ENCODE data around the gene UTRN. TPM values are rescaled to one million over a fixed set of nuclear protein-coding genes. Genes with fewer than 3 reads are reported as not detected.

UTRN gene
- total RNA-seq, 1 donor from 2014 or later = 249 TPM

DNA sequence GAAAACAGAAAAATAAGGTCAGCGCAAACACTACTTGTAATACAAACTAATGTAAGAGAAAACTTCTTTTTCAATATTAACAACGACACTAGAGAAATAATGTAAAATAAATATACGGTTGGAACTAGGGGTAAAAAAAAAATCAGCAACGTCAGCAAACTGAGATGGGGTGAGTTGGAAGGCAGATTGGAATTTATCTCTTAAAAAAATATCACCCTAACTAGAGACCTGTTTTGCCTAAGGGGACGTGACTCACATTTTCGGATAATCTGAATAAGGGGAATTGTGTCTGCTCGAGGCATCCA is 705 bp upstream of the UTRN start:
- Mint-ChIP-seq H3K27ac (peak overlapping the region; percentile 100), H3K4me3 (ENCODE audit: low read depth) (peak overlapping the region; percentile 100), H3K9me3 (ENCODE audit: low read depth) (no peaks in the 10 kb centered on the region), H3K36me3 (ENCODE audit: insufficient read depth) (peaks cover 10% of the 10 kb centered on the region), H3K27me3 (no peaks in the 10 kb centered on the region), H3K4me1 (ENCODE audit: low read depth) (peaks cover 23% of the 10 kb centered on the region)
- DNase-seq (ENCODE audit: low spot score, unreplicated experiment) = no peak
- TF ChIP-seq, protein P1, sequence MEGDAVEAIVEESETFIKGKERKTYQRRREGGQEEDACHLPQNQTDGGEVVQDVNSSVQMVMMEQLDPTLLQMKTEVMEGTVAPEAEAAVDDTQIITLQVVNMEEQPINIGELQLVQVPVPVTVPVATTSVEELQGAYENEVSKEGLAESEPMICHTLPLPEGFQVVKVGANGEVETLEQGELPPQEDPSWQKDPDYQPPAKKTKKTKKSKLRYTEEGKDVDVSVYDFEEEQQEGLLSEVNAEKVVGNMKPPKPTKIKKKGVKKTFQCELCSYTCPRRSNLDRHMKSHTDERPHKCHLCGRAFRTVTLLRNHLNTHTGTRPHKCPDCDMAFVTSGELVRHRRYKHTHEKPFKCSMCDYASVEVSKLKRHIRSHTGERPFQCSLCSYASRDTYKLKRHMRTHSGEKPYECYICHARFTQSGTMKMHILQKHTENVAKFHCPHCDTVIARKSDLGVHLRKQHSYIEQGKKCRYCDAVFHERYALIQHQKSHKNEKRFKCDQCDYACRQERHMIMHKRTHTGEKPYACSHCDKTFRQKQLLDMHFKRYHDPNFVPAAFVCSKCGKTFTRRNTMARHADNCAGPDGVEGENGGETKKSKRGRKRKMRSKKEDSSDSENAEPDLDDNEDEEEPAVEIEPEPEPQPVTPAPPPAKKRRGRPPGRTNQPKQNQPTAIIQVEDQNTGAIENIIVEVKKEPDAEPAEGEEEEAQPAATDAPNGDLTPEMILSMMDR (IDR thresholded peaks at IDR 0.05; ENCODE audit: unreplicated experiment) = no peak

DNA sequence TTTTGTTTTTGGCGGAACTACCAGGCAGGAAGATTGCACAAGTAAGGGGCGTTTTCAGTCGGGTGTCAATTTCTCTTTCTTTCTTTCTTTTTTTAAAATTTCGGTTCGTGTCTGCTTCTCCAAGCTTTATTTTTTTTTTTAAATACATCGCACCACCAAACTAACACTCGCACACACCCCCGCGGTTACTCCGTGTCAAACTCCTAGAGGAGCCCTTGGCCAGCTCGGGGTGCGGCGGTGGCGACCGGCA is 338 bp downstream of the UTRN start:
- H3K36me3 Mint-ChIP-seq (ENCODE audit: insufficient read depth) = peaks cover 8% of the 10 kb centered on the region

DNA sequence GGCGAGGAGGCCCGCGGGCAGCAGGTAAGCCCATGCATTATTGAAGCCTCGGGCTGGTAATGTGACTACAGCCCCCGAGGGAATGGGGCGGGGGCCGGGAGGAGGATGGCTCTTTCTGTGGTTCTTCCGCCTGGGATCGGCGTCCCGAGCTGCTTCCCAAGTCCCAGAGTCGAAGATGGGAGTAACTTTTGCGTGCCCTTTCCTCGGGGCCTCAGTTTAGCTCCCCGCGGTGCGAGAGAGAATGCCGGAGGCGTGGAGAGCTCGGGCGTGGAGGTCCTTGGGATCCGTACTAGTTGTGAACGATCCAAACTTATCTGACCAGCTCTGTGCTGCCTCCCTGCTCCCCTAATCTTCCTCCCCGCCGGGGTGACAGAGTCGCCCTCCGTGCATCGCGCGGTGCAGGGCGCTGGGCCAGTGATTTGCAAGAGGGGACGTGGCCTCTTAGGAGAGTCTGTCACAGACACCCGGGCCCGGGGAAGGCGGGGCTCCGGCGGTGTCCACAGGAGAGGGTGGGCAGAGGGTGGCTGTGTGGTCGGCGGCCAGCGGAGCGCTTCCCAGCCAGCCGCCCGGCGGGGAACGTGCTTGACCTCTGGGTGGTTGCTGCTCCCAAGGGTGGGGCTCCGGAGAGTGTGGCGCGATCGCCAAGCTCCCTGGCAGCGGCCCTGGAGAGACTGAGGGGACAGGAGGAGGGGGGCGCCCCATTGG is 815 bp downstream of the UTRN start:
- TF ChIP-seq, protein P1 (IDR thresholded peaks at IDR 0.05; ENCODE audit: unreplicated experiment) = peak; percentile 12
- Mint-ChIP-seq H3K9me3 (ENCODE audit: low read depth) (no peaks in the 10 kb centered on the region), H3K4me1 (ENCODE audit: low read depth) (peaks cover 23% of the 10 kb centered on the region), H3K27me3 (no peaks in the 10 kb centered on the region), H3K4me3 (ENCODE audit: low read depth) (peak overlapping the region; percentile 100), H3K27ac (peak overlapping the region; percentile 100), H3K36me3 (ENCODE audit: insufficient read depth) (peaks cover 8% of the 10 kb centered on the region)
- DNase-seq (ENCODE audit: low spot score, unreplicated experiment) = peak; percentile 51

More for the DNA sequence above, 338 bp downstream of the UTRN start:
- no peak for DNase-seq (ENCODE audit: low spot score, unreplicated experiment)
- Mint-ChIP-seq H3K4me1 (ENCODE audit: low read depth) (peaks cover 23% of the 10 kb centered on the region), H3K9me3 (ENCODE audit: low read depth) (no peaks in the 10 kb centered on the region), H3K27ac (peak overlapping the region; percentile 100), H3K27me3 (no peaks in the 10 kb centered on the region), H3K4me3 (ENCODE audit: low read depth) (peak overlapping the region; percentile 100)
- TF ChIP-seq, protein P1 (IDR thresholded peaks at IDR 0.05; ENCODE audit: unreplicated experiment) = no peak

DNA sequence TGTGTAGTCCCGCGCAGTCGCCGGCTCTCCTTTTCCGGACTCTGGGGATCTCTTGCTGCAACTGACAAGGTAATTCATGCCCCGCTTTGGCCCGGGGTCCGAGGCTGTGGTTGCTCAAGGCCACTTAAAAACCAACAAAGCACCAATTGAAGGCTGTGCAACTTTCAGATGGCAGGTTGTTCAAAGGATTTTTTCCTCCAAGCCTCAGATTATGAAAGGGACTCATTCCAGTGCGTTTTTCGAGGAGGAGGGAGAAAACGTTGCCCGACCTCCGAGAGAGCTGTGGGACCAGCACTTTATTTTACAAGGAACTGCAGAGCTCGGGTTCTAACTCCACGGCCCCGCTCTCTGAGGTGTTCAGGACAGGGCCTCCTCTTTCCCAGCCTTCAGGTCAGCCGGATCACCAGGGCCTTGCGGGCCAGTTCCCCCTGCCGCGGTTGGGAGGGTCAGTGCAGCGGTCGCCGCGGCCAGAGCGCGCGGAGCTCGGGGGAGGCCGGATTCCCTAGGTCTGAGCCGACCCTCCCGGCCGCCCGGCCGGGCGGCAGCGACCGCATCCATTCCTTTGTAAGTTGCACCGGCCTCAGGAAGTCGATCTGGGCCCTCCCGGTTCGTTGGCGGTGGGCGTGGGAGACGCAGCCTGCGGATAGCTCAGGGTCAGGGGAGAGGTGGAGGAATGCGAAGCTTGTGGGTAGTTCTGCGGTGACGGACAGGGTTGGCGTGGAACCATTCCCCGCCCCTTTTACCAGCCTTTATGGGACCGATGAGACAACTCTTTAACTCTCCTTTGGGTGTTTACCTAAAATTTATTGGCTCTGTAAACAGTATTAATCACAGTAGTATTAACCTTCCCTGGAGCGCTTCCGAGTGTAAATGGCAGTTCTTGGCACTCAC is 1.6 kb downstream of the UTRN start:
- peaks cover 25% of the 10 kb centered on the region for H3K4me1 Mint-ChIP-seq (ENCODE audit: low read depth)
- peak overlapping the region; percentile 100 for H3K4me3 Mint-ChIP-seq (ENCODE audit: low read depth)
- peak overlapping the region; percentile 100 for H3K27ac Mint-ChIP-seq
- peak; percentile 65 for DNase-seq (ENCODE audit: low spot score, unreplicated experiment)
- TF ChIP-seq, protein P1 (IDR thresholded peaks at IDR 0.05; ENCODE audit: unreplicated experiment) = no peak
- H3K36me3 Mint-ChIP-seq (ENCODE audit: insufficient read depth) = peaks cover 11% of the 10 kb centered on the region
- H3K9me3 Mint-ChIP-seq (ENCODE audit: low read depth) = no peaks in the 10 kb centered on the region
- no peaks in the 10 kb centered on the region for H3K27me3 Mint-ChIP-seq

DNA sequence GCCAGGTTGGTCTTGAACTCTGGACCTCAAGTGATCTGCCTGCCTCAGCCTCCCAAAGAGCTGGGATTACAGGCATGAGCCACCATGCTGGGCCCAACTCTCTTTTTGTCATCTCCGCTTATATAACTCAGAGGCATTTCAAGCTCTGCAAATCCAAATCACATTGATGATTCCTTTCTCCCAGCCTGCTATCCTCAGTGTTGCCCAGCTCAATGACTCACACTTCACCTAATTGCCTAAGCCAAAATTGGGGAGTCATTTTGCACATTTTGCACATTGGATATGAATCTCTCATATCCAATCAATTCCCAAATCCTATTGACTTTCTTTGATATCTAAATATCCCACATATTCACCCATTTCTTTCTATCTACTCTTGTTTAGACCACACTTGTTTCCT is 3.9 kb downstream of the UTRN start:
- H3K9me3 Mint-ChIP-seq (ENCODE audit: low read depth) = no peaks in the 10 kb centered on the region
- no peaks in the 10 kb centered on the region for H3K27me3 Mint-ChIP-seq
- H3K4me1 Mint-ChIP-seq (ENCODE audit: low read depth) = peaks cover 18% of the 10 kb centered on the region
- no peak overlapping the region for H3K27ac Mint-ChIP-seq
- peaks cover 20% of the 10 kb centered on the region for H3K36me3 Mint-ChIP-seq (ENCODE audit: insufficient read depth)
- TF ChIP-seq, protein P1 (IDR thresholded peaks at IDR 0.05; ENCODE audit: unreplicated experiment) = no peak
- DNase-seq (ENCODE audit: low spot score, unreplicated experiment) = no peak
- no peak overlapping the region for H3K4me3 Mint-ChIP-seq (ENCODE audit: low read depth)

Data from progenitor cell of endocrine pancreas (in vitro differentiated cells).